WTC11 (cell line): ENCODE results near the gene QARS1. TPM values are rescaled to one million over a fixed set of nuclear protein-coding genes. Genes with fewer than 3 reads are reported as not detected.

Source experiments
- ATAC-seq: fragments of 200-7000 bp; cut with Tn5 transposase; 2 replicates; pipeline ENCODE4 v1.10.0; 2021; ENCODE audit warnings: mild to moderate bottlenecking, moderate library complexity
- CTCF ChIA-PET: fragments of 300-600 bp; sonication (Branson Sonifier 250); formaldehyde crosslinking; loops from one replicate; lab custom pipeline; 2021; ENCODE audit warnings: antibody characterized with exemption; lab: Charles Lee
- POLR2A ChIA-PET: fragments of 350-600 bp; sonication (Branson Sonifier 250); formaldehyde crosslinking; loops from one replicate; lab custom pipeline; 2021; ENCODE audit warnings: antibody characterized with exemption; lab: Charles Lee
- DNase-seq: peaks from one replicate; pipeline ENCODE4 v3.0.0; 2021; ENCODE audit warnings: low spot score
- H3K27ac Mint-ChIP-seq: 2 replicates; pipeline ENCODE4 v1.8.0; 2021; ENCODE audit warnings: mixed read lengths
- H3K27me3 Mint-ChIP-seq: 2 replicates; pipeline ENCODE4 v1.8.0; 2021; ENCODE audit warnings: low read depth, mild to moderate bottlenecking, moderate library complexity, mixed read lengths
- H3K36me3 Mint-ChIP-seq: 2 replicates; pipeline ENCODE4 v1.8.0; 2021; ENCODE audit warnings: mixed read lengths
- H3K4me1 Mint-ChIP-seq: 2 replicates; pipeline ENCODE4 v1.8.0; 2022; ENCODE audit warnings: mixed read lengths
- H3K4me3 Mint-ChIP-seq: 2 replicates; pipeline ENCODE4 v1.8.0; 2021; ENCODE audit warnings: mild to moderate bottlenecking, moderate library complexity, mixed read lengths
- H3K9me3 Mint-ChIP-seq: 2 replicates; pipeline ENCODE4 v1.8.0; 2021; ENCODE audit warnings: mixed read lengths
- AR ChIP-seq: fragments of 250-450 bp; sonication (Bioruptor Pico); IDR thresholded peaks from 2 replicates; pipeline ENCODE4 v1.9.0; 2021; ENCODE audit warnings: mild to moderate bottlenecking
- E2F1 ChIP-seq: sonication (generic); formaldehyde crosslinking; IDR thresholded peaks from 2 replicates; pipeline ENCODE4 v1.8.0; 2022; ENCODE audit warnings: mild to moderate bottlenecking, missing genetic modification reagents
- FOXK1 ChIP-seq: sonication (generic); formaldehyde crosslinking; IDR thresholded peaks from 2 replicates; pipeline ENCODE4 v1.8.0; 2022; ENCODE audit warnings: mild to moderate bottlenecking, moderate library complexity, missing genetic modification reagents
- GTF2I ChIP-seq: fragments of 250-450 bp; sonication (Bioruptor Pico); conservative IDR thresholded peaks from 2 replicates; pipeline ENCODE4 v1.4.0; 2021; ENCODE audit warnings: mild to moderate bottlenecking
- KAT7 ChIP-seq: sonication (generic); formaldehyde crosslinking; IDR thresholded peaks from 2 replicates; pipeline ENCODE4 v1.8.1; 2023; ENCODE audit warnings: missing genetic modification reagents, mild to moderate bottlenecking, borderline replicate concordance
- MYBL2 ChIP-seq: sonication (generic); formaldehyde crosslinking; IDR thresholded peaks from 2 replicates; pipeline ENCODE4 v1.8.1; 2023; ENCODE audit warnings: mild to moderate bottlenecking, moderate library complexity, missing genetic modification reagents
- NFE2L1 ChIP-seq: sonication (generic); formaldehyde crosslinking; IDR thresholded peaks from 2 replicates; pipeline ENCODE4 v1.8.1; 2023; ENCODE audit warnings: missing genetic modification reagents
- PREB ChIP-seq: sonication (generic); formaldehyde crosslinking; IDR thresholded peaks from 2 replicates; pipeline ENCODE4 v1.8.1; 2022; ENCODE audit warnings: mild to moderate bottlenecking, missing genetic modification reagents, moderate library complexity, borderline replicate concordance
- RELA ChIP-seq: sonication (generic); formaldehyde crosslinking; IDR thresholded peaks from 2 replicates; pipeline ENCODE4 v1.8.1; 2022; ENCODE audit warnings: missing genetic modification reagents, mild to moderate bottlenecking, borderline replicate concordance
- SMAD4 ChIP-seq: sonication (generic); formaldehyde crosslinking; IDR thresholded peaks from 2 replicates; pipeline ENCODE4 v1.8.0; 2022; ENCODE audit warnings: mild to moderate bottlenecking, missing genetic modification reagents
- ZNF423 ChIP-seq: fragments of 250-450 bp; sonication (Bioruptor Pico); IDR thresholded peaks from 2 replicates; pipeline ENCODE4 v2.1.2; 2022; ENCODE audit warnings: mild to moderate bottlenecking, moderate library complexity
- total RNA-seq: library from RNA; stranded (reverse); gene quantifications from 3 replicates; pipeline ENCODE4 v1.2.3, GENCODE V29; 2021
- TF ChIP-seq, protein P1 (sequence below): sonication (generic); formaldehyde crosslinking; IDR thresholded peaks from 2 replicates; pipeline ENCODE4 v1.8.0; 2023; ENCODE audit warnings: missing genetic modification reagents, mild to moderate bottlenecking, borderline replicate concordance
- TF ChIP-seq, protein P2 (sequence below): sonication (generic); formaldehyde crosslinking; IDR thresholded peaks from 2 replicates; pipeline ENCODE4 v1.8.1; 2022; ENCODE audit warnings: mild to moderate bottlenecking, moderate library complexity, missing genetic modification reagents
- TF ChIP-seq, protein P3 (sequence below): fragments of 250-450 bp; sonication (Bioruptor Pico); IDR thresholded peaks from 2 replicates; pipeline ENCODE4 v2.1.2; 2022; ENCODE audit warnings: mild to moderate bottlenecking, moderate library complexity
- TF ChIP-seq, protein P4 (sequence below): sonication (generic); formaldehyde crosslinking; IDR thresholded peaks from 2 replicates; pipeline ENCODE4 v1.8.0; 2022; ENCODE audit warnings: mild to moderate bottlenecking, missing genetic modification reagents

The QARS1 gene
- total RNA-seq, 1 experiment from 2014 or later: 471 TPM

DNA sequence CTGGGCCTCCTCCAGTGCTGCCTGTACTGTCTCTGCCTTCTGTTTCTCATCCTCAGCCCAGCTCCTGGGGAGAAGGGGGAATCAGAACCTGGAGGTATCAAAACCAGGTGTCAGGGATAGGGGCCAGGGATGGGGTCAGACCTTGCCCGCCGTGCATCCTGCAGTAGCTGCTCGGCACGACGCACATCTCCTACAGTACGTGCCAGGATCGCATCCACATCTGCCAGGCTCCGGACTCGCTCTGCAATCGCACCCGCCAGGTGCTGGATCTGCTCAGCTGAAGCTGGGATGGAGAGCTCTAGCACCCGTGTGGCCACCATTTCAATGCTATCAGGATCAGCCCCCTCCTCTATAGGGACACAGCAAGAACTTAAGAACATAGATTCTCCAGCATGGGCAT lies 17.5 kb upstream of the QARS1 start (continued):
- no peak for TF ChIP-seq AR (CRISPR knock-in tag)
- TF ChIP-seq, protein P1, sequence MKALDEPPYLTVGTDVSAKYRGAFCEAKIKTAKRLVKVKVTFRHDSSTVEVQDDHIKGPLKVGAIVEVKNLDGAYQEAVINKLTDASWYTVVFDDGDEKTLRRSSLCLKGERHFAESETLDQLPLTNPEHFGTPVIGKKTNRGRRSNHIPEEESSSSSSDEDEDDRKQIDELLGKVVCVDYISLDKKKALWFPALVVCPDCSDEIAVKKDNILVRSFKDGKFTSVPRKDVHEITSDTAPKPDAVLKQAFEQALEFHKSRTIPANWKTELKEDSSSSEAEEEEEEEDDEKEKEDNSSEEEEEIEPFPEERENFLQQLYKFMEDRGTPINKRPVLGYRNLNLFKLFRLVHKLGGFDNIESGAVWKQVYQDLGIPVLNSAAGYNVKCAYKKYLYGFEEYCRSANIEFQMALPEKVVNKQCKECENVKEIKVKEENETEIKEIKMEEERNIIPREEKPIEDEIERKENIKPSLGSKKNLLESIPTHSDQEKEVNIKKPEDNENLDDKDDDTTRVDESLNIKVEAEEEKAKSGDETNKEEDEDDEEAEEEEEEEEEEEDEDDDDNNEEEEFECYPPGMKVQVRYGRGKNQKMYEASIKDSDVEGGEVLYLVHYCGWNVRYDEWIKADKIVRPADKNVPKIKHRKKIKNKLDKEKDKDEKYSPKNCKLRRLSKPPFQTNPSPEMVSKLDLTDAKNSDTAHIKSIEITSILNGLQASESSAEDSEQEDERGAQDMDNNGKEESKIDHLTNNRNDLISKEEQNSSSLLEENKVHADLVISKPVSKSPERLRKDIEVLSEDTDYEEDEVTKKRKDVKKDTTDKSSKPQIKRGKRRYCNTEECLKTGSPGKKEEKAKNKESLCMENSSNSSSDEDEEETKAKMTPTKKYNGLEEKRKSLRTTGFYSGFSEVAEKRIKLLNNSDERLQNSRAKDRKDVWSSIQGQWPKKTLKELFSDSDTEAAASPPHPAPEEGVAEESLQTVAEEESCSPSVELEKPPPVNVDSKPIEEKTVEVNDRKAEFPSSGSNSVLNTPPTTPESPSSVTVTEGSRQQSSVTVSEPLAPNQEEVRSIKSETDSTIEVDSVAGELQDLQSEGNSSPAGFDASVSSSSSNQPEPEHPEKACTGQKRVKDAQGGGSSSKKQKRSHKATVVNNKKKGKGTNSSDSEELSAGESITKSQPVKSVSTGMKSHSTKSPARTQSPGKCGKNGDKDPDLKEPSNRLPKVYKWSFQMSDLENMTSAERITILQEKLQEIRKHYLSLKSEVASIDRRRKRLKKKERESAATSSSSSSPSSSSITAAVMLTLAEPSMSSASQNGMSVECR (CRISPR knock-in tag): no peak
- TF ChIP-seq, protein P2, sequence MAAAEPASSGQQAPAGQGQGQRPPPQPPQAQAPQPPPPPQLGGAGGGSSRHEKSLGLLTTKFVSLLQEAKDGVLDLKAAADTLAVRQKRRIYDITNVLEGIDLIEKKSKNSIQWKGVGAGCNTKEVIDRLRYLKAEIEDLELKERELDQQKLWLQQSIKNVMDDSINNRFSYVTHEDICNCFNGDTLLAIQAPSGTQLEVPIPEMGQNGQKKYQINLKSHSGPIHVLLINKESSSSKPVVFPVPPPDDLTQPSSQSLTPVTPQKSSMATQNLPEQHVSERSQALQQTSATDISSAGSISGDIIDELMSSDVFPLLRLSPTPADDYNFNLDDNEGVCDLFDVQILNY (CRISPR knock-in tag): no peak
- no peak for TF ChIP-seq GTF2I
- no peak for TF ChIP-seq E2F1 (CRISPR knock-in tag)
- TF ChIP-seq, protein P3, sequence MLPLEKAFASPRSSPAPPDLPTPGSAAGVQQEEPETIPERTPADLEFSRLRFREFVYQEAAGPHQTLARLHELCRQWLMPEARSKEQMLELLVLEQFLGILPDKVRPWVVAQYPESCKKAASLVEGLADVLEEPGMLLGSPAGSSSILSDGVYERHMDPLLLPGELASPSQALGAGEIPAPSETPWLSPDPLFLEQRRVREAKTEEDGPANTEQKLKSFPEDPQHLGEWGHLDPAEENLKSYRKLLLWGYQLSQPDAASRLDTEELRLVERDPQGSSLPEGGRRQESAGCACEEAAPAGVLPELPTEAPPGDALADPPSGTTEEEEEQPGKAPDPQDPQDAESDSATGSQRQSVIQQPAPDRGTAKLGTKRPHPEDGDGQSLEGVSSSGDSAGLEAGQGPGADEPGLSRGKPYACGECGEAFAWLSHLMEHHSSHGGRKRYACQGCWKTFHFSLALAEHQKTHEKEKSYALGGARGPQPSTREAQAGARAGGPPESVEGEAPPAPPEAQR (CRISPR knock-in tag): no peak
- TF ChIP-seq SMAD4 (CRISPR knock-in tag): no peak
- TF ChIP-seq MYBL2 (CRISPR knock-in tag): no peak
- TF ChIP-seq PREB (CRISPR knock-in tag): no peak
- TF ChIP-seq, protein P4, sequence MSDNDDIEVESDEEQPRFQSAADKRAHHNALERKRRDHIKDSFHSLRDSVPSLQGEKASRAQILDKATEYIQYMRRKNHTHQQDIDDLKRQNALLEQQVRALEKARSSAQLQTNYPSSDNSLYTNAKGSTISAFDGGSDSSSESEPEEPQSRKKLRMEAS: no peak

DNA sequence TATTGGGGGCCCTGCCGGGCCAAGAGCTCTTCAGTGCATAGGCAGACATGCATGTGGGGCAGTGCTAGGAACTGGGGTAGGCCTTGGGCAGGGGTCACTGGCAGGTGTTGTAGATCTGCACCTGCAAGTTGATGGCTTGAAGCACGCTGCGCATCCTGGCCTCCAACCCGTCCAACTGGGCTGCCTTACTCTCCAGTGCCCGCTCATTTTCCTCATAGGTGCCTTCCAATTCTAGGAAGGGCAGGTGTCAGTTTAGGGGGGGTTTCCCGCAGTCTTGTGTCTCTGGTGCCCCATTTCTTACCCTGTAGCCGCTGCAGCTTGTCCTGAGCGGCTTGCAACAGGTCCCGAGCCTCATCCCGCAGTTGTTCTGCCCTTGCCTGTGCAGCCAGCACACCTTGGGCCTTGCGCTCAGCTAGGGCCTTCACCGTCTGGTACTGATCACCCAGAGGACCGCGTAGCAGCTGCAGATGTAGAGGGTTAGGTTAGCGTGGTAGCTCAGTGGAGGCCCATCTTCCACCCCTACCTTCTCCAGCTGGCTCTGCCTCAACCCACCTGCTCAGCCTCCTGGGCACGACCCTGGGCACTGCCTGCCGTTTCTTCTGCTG lies 16.7 kb upstream of the QARS1 start:
- peak; percentile 43 for ATAC-seq
- Mint-ChIP-seq H3K27me3 (no peaks in the 10 kb centered on the region), H3K9me3 (no peaks in the 10 kb centered on the region), H3K4me1 (peaks cover 4% of the 10 kb centered on the region), H3K36me3 (peaks cover 23% of the 10 kb centered on the region), H3K4me3 (peak overlapping the region; percentile 82), H3K27ac (peak overlapping the region; percentile 87)
- ChIA-PET CTCF (interaction anchor here (0.8 to 2.6 kb wide), 9 partner anchors 10 to 219 kb away, joined by 4 to 19 read pairs (median 7); partner anchors contain the start of genes KLHDC8B, LAMB2, NDUFAF3 and QRICH1), POLR2A (interaction anchor here (0.8 to 2.7 kb wide), 7 partner anchors 11 to 458 kb away, joined by 3 to 20 read pairs (median 5); partner anchors contain the start of genes LAMB2, NDUFAF3, QRICH1 and USP4)
- DNase-seq: no peak
- TF ChIP-seq KAT7 (CRISPR knock-in tag) (no peak), FOXK1 (CRISPR knock-in tag) (no peak), ZNF423 (CRISPR knock-in tag) (no peak), RELA (CRISPR knock-in tag) (no peak), E2F1 (CRISPR knock-in tag) (no peak), NFE2L1 (CRISPR knock-in tag) (no peak)
- TF ChIP-seq, protein P1 (CRISPR knock-in tag): no peak
